HS-5 (cell line): ENCODE data around the gene DAZAP1.
A peak's percentile ranks its signal among the peaks of the same experiment; 100 is the strongest.

Experiments used
- DNase-seq: peaks from one replicate; pipeline ENCODE4 v3.0.0-alpha.2; 2012; ENCODE audit warnings: low read depth

The DAZAP1 gene

GRCh38 chr19:1377176-1377964, 30.0 kb upstream of the DAZAP1 start:
- DNase-seq = no peak

GRCh38 chr19:1377965-1378785, 29.2 kb upstream of the DAZAP1 start:
- DNase-seq = no peak

- no peak for DNase-seq
Observed at GRCh38 chr19:1379126-1379905, 28.1 kb upstream of the DAZAP1 start.

- DNase-seq = no peak
Observed at GRCh38 chr19:1379961-1380489, 27.4 kb upstream of the DAZAP1 start.

GRCh38 chr19:1382250-1382649, 25.1 kb upstream of the DAZAP1 start:
- no peak for DNase-seq

GRCh38 chr19:1383017-1383311, 24.4 kb upstream of the DAZAP1 start:
- no peak for DNase-seq

GRCh38 chr19:1383312-1384084, 23.9 kb upstream of the DAZAP1 start, which contains the start of gene NDUFS7:
Gene NDUFS7 (plus strand): TSS chr19:1383907. CDS start chr19:1383927, 20 bp downstream.
- DNase-seq = peak; percentile 53

- DNase-seq = no peak
Observed at GRCh38 chr19:1384085-1384462, 23.3 kb upstream of the DAZAP1 start.

- DNase-seq = no peak
Observed at GRCh38 chr19:1384478-1385110, 22.8 kb upstream of the DAZAP1 start.

- no peak for DNase-seq
Observed at GRCh38 chr19:1385816-1386215, 21.6 kb upstream of the DAZAP1 start.

- no peak for DNase-seq
Observed at GRCh38 chr19:1386945-1387683, 20.3 kb upstream of the DAZAP1 start.

GRCh38 chr19:1387684-1388636, 19.4 kb upstream of the DAZAP1 start:
- no peak for DNase-seq

- no peak for DNase-seq
Observed at GRCh38 chr19:1388637-1389026, 18.8 kb upstream of the DAZAP1 start.

- DNase-seq = no peak
Observed at GRCh38 chr19:1389033-1389940, 18.1 kb upstream of the DAZAP1 start.

- DNase-seq = no peak
Observed at GRCh38 chr19:1390890-1391423, 16.4 kb upstream of the DAZAP1 start.

GRCh38 chr19:1392407-1392806, 15.0 kb upstream of the DAZAP1 start:
- no peak for DNase-seq

- DNase-seq = no peak
Observed at GRCh38 chr19:1392939-1393530, 14.4 kb upstream of the DAZAP1 start.
